ENCODE data around the gene GOLGA6L2. TPM values are rescaled to one million over a fixed set of nuclear protein-coding genes. Genes with fewer than 3 reads are reported as not detected.

Gene GOLGA6L2, protein sequence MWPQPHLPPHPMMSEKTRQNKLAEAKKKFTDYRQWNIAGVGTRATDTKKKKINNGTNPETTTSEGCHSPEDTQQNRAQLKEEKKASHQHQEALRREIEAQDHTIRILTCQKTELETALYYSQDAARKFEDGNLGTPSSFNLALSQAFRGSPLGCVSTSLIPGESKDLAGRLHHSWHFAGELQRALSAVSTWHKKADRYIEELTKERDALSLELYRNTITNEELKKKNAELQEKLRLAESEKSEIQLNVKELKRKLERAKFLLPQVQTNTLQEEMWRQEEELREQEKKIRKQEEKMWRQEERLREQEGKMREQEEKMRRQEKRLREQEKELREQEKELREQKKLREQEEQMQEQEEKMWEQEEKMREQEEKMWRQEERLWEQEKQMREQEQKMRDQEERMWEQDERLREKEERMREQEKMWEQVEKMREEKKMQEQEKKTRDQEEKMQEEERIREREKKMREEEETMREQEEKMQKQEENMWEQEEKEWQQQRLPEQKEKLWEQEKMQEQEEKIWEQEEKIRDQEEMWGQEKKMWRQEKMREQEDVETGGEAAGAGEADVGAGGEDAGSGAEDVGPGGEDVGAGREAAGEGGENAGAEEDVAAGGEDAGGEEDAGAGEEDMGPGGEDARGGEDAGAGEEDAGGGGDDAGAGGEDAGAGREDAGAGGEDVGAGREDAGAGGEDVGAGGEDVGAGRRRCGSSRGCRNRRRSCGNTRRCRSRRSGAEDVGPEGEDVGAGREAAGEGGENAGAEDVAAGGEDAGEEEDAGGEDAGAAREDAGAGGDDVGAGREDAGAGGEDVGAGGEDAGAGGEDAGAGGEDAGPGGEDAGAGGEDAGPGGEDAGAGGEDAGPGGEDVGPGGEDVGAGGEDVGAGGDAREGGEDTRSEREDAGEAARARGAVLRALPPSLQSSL
- not detected in 2 replicates for total RNA-seq
- not detected in 2 replicates for polyA plus RNA-seq

DNA sequence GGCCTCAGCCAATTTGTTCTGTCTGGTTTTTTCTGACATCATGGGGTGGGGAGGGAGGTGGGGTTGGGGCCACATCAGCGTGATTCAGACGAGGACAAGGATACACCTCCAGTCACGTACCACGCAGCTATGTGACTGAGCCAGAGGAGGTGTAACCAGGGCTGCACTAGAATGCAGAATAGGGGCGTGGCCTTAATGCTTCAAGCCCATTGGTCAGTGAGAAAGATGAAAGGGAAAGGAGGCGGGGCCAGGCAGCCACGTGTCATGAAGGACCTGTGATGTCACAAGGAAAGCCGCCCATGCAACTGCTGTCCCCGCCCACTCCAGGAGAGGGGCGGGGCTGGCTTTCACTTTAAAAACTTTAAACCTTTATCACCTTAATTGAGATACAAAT is at the start of gene GOLGA6L2:
Gene GOLGA6L2, minus strand, starts transcription at position 137 of the 394 bp plus-strand sequence. Its CDS starts 62 bp downstream, at position 75.
- Histone ChIP-seq H3K27ac (no peak within 1 kb of the TSS), H3K27me3 (no peaks in the 10 kb centered on the region), H3K4me3 (no peak within 1 kb of the TSS), H3K4me2 (no peak within 1 kb of the TSS), H3K9me2 (replicated peaks; ENCODE audit: insufficient read depth) (no peaks in the 10 kb centered on the region), H4K20me1 (ENCODE audit: insufficient read depth, poor library complexity, severe bottlenecking) (no peaks in the 10 kb centered on the region), H3K4me1 (ENCODE audit: insufficient read depth) (no peaks in the 10 kb centered on the region), H3K9me3 (ENCODE audit: low read depth) (no peaks in the 10 kb centered on the region), H2AFZ (no peak within 1 kb of the TSS), H3K36me3 (replicated peaks; ENCODE audit: insufficient read depth, low read depth) (no peaks in the 10 kb centered on the region), H3K79me2 (no peaks in the 10 kb centered on the region)
- 81% methylated on average over 10 of the region's 10 CpGs for WGBS (ENCODE audit: low lambda C conversion rate, missing lambda C conversion rate)
- no peak for DNase-seq (ENCODE audit: low spot score)
- no peak for TF ChIP-seq EZH2phosphoT487 (IDR thresholded peaks at IDR 0.05; ENCODE audit: low read depth, severe bottlenecking, unreplicated experiment)
- TF ChIP-seq, protein P1, sequence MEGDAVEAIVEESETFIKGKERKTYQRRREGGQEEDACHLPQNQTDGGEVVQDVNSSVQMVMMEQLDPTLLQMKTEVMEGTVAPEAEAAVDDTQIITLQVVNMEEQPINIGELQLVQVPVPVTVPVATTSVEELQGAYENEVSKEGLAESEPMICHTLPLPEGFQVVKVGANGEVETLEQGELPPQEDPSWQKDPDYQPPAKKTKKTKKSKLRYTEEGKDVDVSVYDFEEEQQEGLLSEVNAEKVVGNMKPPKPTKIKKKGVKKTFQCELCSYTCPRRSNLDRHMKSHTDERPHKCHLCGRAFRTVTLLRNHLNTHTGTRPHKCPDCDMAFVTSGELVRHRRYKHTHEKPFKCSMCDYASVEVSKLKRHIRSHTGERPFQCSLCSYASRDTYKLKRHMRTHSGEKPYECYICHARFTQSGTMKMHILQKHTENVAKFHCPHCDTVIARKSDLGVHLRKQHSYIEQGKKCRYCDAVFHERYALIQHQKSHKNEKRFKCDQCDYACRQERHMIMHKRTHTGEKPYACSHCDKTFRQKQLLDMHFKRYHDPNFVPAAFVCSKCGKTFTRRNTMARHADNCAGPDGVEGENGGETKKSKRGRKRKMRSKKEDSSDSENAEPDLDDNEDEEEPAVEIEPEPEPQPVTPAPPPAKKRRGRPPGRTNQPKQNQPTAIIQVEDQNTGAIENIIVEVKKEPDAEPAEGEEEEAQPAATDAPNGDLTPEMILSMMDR (IDR thresholded peaks at IDR 0.05; ENCODE audit: poor library complexity): no peak
- TF ChIP-seq EZH2 (IDR thresholded peaks at IDR 0.05; ENCODE audit: borderline replicate concordance): no peak

DNA sequence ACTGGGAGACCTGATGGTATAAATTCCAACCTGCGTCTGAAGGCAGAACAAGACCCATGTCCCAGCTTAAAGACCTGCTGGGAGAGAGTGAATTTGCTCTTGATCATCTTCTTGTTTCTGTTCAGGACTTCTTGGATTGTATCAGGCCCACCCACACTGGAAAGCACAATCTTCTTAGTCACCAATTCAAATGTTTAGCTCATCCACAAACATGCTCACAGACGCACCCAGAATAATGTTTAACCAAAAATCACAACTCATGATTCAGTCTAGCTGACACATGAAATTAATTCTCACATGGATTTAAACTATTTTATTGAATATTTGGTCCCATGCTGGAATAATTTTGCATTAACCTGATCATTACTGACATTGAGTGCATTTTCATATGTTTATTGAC is 37.8 kb upstream of the GOLGA6L2 start:
- WGBS (ENCODE audit: low lambda C conversion rate, missing lambda C conversion rate): 80% methylated on average over 2 of the region's 2 CpGs
- H3K4me2 ChIP-seq: no peak overlapping the region
- H4K20me1 ChIP-seq (ENCODE audit: insufficient read depth, poor library complexity, severe bottlenecking): no peaks in the 10 kb centered on the region
- H3K4me1 ChIP-seq (ENCODE audit: insufficient read depth): no peaks in the 10 kb centered on the region
- no peak overlapping the region for H3K4me3 ChIP-seq
- no peak for DNase-seq (ENCODE audit: low spot score)
- TF ChIP-seq EZH2 (IDR thresholded peaks at IDR 0.05; ENCODE audit: borderline replicate concordance): no peak
- no peak for TF ChIP-seq EZH2phosphoT487 (IDR thresholded peaks at IDR 0.05; ENCODE audit: low read depth, severe bottlenecking, unreplicated experiment)
- TF ChIP-seq, protein P1 (IDR thresholded peaks at IDR 0.05; ENCODE audit: poor library complexity): no peak
- no peaks in the 10 kb centered on the region for H3K9me3 ChIP-seq (ENCODE audit: low read depth)
- H2AFZ ChIP-seq: no peak overlapping the region
- no peaks in the 10 kb centered on the region for H3K27me3 ChIP-seq
- no peaks in the 10 kb centered on the region for H3K79me2 ChIP-seq
- H3K36me3 ChIP-seq (replicated peaks; ENCODE audit: insufficient read depth, low read depth): no peaks in the 10 kb centered on the region
- no peak overlapping the region for H3K27ac ChIP-seq
- no peaks in the 10 kb centered on the region for H3K9me2 ChIP-seq (replicated peaks; ENCODE audit: insufficient read depth)

DNA sequence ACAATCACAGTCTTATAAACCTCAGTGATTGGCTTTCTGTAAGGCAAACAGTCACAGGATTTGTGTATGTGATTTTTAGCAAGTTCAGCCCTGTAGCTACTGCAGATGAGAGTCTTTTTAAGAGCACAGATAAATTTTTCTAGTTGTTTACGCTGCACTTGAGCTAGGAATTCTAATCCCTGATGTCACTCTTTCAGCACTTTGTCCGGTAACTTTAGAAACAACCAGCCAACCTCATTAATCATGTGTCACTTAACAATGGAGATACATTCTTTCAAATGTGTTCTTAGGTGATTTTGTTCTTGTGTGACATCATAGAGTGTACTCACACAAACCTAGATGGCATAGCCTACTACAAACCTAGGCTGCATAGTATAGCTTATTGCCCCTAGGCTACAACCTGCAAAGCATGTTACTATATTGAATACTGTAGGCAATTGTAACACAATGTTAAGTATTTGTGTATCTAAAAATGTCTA is 36.8 kb upstream of the GOLGA6L2 start:
- Histone ChIP-seq H3K27ac (no peak overlapping the region), H3K4me2 (no peak overlapping the region), H4K20me1 (ENCODE audit: insufficient read depth, poor library complexity, severe bottlenecking) (no peaks in the 10 kb centered on the region), H3K4me3 (no peak overlapping the region), H3K79me2 (no peaks in the 10 kb centered on the region), H3K36me3 (replicated peaks; ENCODE audit: insufficient read depth, low read depth) (no peaks in the 10 kb centered on the region), H3K4me1 (ENCODE audit: insufficient read depth) (no peaks in the 10 kb centered on the region), H3K9me2 (replicated peaks; ENCODE audit: insufficient read depth) (no peaks in the 10 kb centered on the region), H3K27me3 (no peaks in the 10 kb centered on the region), H3K9me3 (ENCODE audit: low read depth) (no peaks in the 10 kb centered on the region), H2AFZ (no peak overlapping the region)
- 43% methylated on average over 2 of the region's 2 CpGs for WGBS (ENCODE audit: low lambda C conversion rate, missing lambda C conversion rate)
- no peak for DNase-seq (ENCODE audit: low spot score)
- TF ChIP-seq EZH2 (IDR thresholded peaks at IDR 0.05; ENCODE audit: borderline replicate concordance) (no peak), EZH2phosphoT487 (IDR thresholded peaks at IDR 0.05; ENCODE audit: low read depth, severe bottlenecking, unreplicated experiment) (no peak)
- TF ChIP-seq, protein P1 (IDR thresholded peaks at IDR 0.05; ENCODE audit: poor library complexity): no peak
